Measurements from ENCODE around the gene LCP2.

Gene LCP2

DNA sequence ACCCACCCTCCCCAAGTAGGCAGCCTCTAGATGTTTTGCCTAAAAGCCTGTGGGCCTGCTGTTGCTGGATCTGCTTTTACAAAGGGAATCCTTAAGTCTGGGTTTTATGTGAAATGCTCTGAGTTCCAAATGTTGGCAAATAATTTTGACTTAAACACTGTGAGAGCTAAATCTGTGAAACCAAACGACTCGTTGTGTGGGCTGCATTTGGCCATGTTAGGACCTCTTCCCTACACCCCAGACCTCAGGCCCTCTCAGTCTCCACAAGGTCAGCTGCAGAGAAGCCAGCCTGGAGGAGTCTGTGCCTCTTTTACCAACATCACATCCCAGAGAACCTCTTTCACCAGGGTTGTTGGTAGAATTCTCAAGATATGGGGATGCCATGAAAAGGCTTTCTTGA is 9.4 kb downstream of the LCP2 start:
- no peak overlapping the region for H3K4me2 ChIP-seq (ENCODE audit: insufficient read depth, low read length)
- ATAC-seq (ENCODE audit: insufficient read depth, low read depth) = no peak

GRCh38 chr5:170287532-170287931 is 10.0 kb downstream of the LCP2 start:
- Histone ChIP-seq H3K79me2 (ENCODE audit: insufficient read depth, low read length) (peaks cover 81% of the 10 kb centered on the region), H3K4me2 (ENCODE audit: insufficient read depth, low read length) (no peak overlapping the region), H3K9me3 (ENCODE audit: insufficient read depth, low read length, severe bottlenecking) (no peaks in the 10 kb centered on the region), H3K4me1 (ENCODE audit: insufficient read depth, low read length) (peaks cover 52% of the 10 kb centered on the region), H4K20me1 (ENCODE audit: insufficient read depth, low read length) (peaks cover 18% of the 10 kb centered on the region), H3K27me3 (ENCODE audit: insufficient read depth, low read length, poor library complexity) (no peaks in the 10 kb centered on the region), H3K36me3 (ENCODE audit: insufficient read depth, low read length) (peaks cover 90% of the 10 kb centered on the region), H3K9ac (ENCODE audit: low read depth, low read length) (no peak overlapping the region), H2AFZ (ENCODE audit: low read depth, low read length) (no peak overlapping the region), H3K27ac (ENCODE audit: low read length) (peak overlapping the region; percentile 29; the same call in 1 of the 2 replicates), H3K4me3 (ENCODE audit: low read depth in 1 of 2, low read length in 2 of 2) (no peak overlapping the region)
- ATAC-seq (ENCODE audit: insufficient read depth, low read depth) (peak; percentile 31; the same call in 2 of the 3 replicates), DNase-seq (no peak)
- no peak for TF ChIP-seq CTCF (IDR thresholded peaks at IDR 0.05; ENCODE audit: borderline replicate concordance, extremely low read depth, low read length, poor library complexity, severe bottlenecking)
- no peak for TF ChIP-seq EZH2 (IDR thresholded peaks at IDR 0.05; ENCODE audit: borderline replicate concordance, low read depth, low read length, severe bottlenecking)

More for the DNA sequence above, 9.4 kb downstream of the LCP2 start:
- peaks cover 90% of the 10 kb centered on the region for H3K36me3 ChIP-seq (ENCODE audit: insufficient read depth, low read length)
- DNase-seq = no peak
- no peak for TF ChIP-seq CTCF (IDR thresholded peaks at IDR 0.05; ENCODE audit: borderline replicate concordance, extremely low read depth, low read length, poor library complexity, severe bottlenecking)
- no peak for TF ChIP-seq EZH2 (IDR thresholded peaks at IDR 0.05; ENCODE audit: borderline replicate concordance, low read depth, low read length, severe bottlenecking)
- peaks cover 49% of the 10 kb centered on the region for H3K4me1 ChIP-seq (ENCODE audit: insufficient read depth, low read length)
- H4K20me1 ChIP-seq (ENCODE audit: insufficient read depth, low read length) = peaks cover 21% of the 10 kb centered on the region
- no peak overlapping the region for H3K4me3 ChIP-seq (ENCODE audit: low read depth in 1 of 2, low read length in 2 of 2)
- no peak overlapping the region for H3K9ac ChIP-seq (ENCODE audit: low read depth, low read length)
- no peak overlapping the region for H2AFZ ChIP-seq (ENCODE audit: low read depth, low read length)
- peak overlapping the region; percentile 51 for H3K27ac ChIP-seq (ENCODE audit: low read length)
- H3K27me3 ChIP-seq (ENCODE audit: insufficient read depth, low read length, poor library complexity) = no peaks in the 10 kb centered on the region
- no peaks in the 10 kb centered on the region for H3K9me3 ChIP-seq (ENCODE audit: insufficient read depth, low read length, severe bottlenecking)
- peaks cover 82% of the 10 kb centered on the region for H3K79me2 ChIP-seq (ENCODE audit: insufficient read depth, low read length)

- H3K79me2 ChIP-seq (ENCODE audit: insufficient read depth, low read length) = peaks cover 82% of the 10 kb centered on the region
- peaks cover 89% of the 10 kb centered on the region for H3K36me3 ChIP-seq (ENCODE audit: insufficient read depth, low read length)
- no peak overlapping the region for H2AFZ ChIP-seq (ENCODE audit: low read depth, low read length)
- H4K20me1 ChIP-seq (ENCODE audit: insufficient read depth, low read length) = peaks cover 16% of the 10 kb centered on the region
- H3K4me2 ChIP-seq (ENCODE audit: insufficient read depth, low read length) = no peak overlapping the region
- H3K9me3 ChIP-seq (ENCODE audit: insufficient read depth, low read length, severe bottlenecking) = no peaks in the 10 kb centered on the region
- no peak overlapping the region for H3K27ac ChIP-seq (ENCODE audit: low read length)
- no peak overlapping the region for H3K4me3 ChIP-seq (ENCODE audit: low read depth in 1 of 2, low read length in 2 of 2)
- no peak overlapping the region for H3K9ac ChIP-seq (ENCODE audit: low read depth, low read length)
- no peak for DNase-seq
- ATAC-seq (ENCODE audit: insufficient read depth, low read depth) = no peak
- TF ChIP-seq EZH2 (IDR thresholded peaks at IDR 0.05; ENCODE audit: borderline replicate concordance, low read depth, low read length, severe bottlenecking) (no peak), CTCF (IDR thresholded peaks at IDR 0.05; ENCODE audit: borderline replicate concordance, extremely low read depth, low read length, poor library complexity, severe bottlenecking) (no peak)
- H3K27me3 ChIP-seq (ENCODE audit: insufficient read depth, low read length, poor library complexity) = no peaks in the 10 kb centered on the region
- H3K4me1 ChIP-seq (ENCODE audit: insufficient read depth, low read length) = peaks cover 60% of the 10 kb centered on the region
These were observed 11.1 kb downstream of the LCP2 start for GRCh38 chr5:170286386-170286925.

All from DND-41 (cell line).